Caco-2 (cell line): ENCODE results near the gene APIP. TPM values are rescaled to one million over a fixed set of nuclear protein-coding genes. Genes with fewer than 3 reads are reported as not detected.
A peak's percentile ranks its signal among the peaks of the same experiment; 100 is the strongest.

Source experiments
- Bru-seq: library from RNA; stranded (reverse); fragments of 400-500 nt; gene quantifications from one replicate; lab custom pipeline; 2021; lab: Mats Ljungman, UMichigan
- BruChase-seq, 2 experiments: library from RNA; stranded (reverse); fragments of 400-500 nt; gene quantifications; one replicate each; lab custom pipeline; 2021; lab: Mats Ljungman, UMichigan
- BruUV-seq: library from RNA; stranded (reverse); fragments of 400-500 nt; replicated peaks from 2 replicates; lab custom pipeline; 2021; lab: Mats Ljungman, UMichigan
- CTCF ChIA-PET: fragments of 300-600 bp; sonication (Branson Sonifier 250); formaldehyde crosslinking; loops from one replicate; lab custom pipeline; 2022; ENCODE audit warnings: antibody characterized with exemption; lab: Charles Lee
- POLR2A ChIA-PET: fragments of 300-600 bp; sonication (Branson Sonifier 250); formaldehyde crosslinking; loops from one replicate; lab custom pipeline; 2022; ENCODE audit warnings: antibody characterized with exemption; lab: Charles Lee
- DNase-seq, 2 experiments: peaks; one replicate each; pipeline versions ENCODE4 v3.0.0 to v3.0.0-alpha.2; 2020 to 2022
- H3K27me3 ChIP-seq: replicated peaks from 2 replicates; pipeline ENCODE4 v1.6.0; 2011; ENCODE audit warnings: low read length; ENCODE audit not compliant: control insufficient read depth, insufficient read depth
- H3K36me3 ChIP-seq: 2 replicates; pipeline ENCODE4 v1.5.1; 2011; ENCODE audit warnings: low read length; ENCODE audit not compliant: control insufficient read depth, insufficient read depth
- H3K4me1 ChIP-seq: fragments of 250-450 bp; sonication (Bioruptor Pico); 2 replicates; pipeline ENCODE4 v1.5.1; 2020; ENCODE audit warnings: mild to moderate bottlenecking
- H3K4me3 ChIP-seq: 2 replicates; pipeline ENCODE4 v1.5.1; 2011; ENCODE audit warnings: low read depth, mild to moderate bottlenecking, control low read depth, low read length
- H3K9me3 ChIP-seq: fragments of 250-450 bp; sonication (Bioruptor Pico); 2 replicates; pipeline ENCODE4 v1.5.1; 2020; ENCODE audit warnings: mild to moderate bottlenecking, moderate library complexity
- H3K27ac Mint-ChIP-seq: one replicate; pipeline ENCODE4 v1.8.0; 2022; ENCODE audit warnings: mixed read lengths; ENCODE audit not compliant: unreplicated experiment
- H3K27me3 Mint-ChIP-seq: one replicate; pipeline ENCODE4 v1.8.0; 2022; ENCODE audit warnings: mixed read lengths; ENCODE audit not compliant: insufficient read depth, unreplicated experiment
- H3K36me3 Mint-ChIP-seq: one replicate; pipeline ENCODE4 v1.8.0; 2022; ENCODE audit warnings: mild to moderate bottlenecking, mixed read lengths; ENCODE audit not compliant: insufficient read depth, unreplicated experiment
- H3K4me1 Mint-ChIP-seq: one replicate; pipeline ENCODE4 v1.8.0; 2022; ENCODE audit warnings: low read depth, mixed read lengths; ENCODE audit not compliant: unreplicated experiment
- H3K4me3 Mint-ChIP-seq: one replicate; pipeline ENCODE4 v1.8.0; 2022; ENCODE audit warnings: mild to moderate bottlenecking, moderate library complexity, mixed read lengths; ENCODE audit not compliant: unreplicated experiment
- H3K9me3 Mint-ChIP-seq: one replicate; pipeline ENCODE4 v1.8.0; 2022; ENCODE audit warnings: mixed read lengths; ENCODE audit not compliant: unreplicated experiment
- CTCF ChIP-seq, 2 experiments: fragments of 200-600 bp in 1 of 2; IDR thresholded peaks; 1 replicate in 1 of 2; 2 replicates in 1 of 2; pipeline versions ENCODE4 v1.5.1 to v1.8.0; 2011 to 2022; ENCODE audit warnings: antibody characterized with exemption in 1 of 2, control low read depth in 1 of 2, inconsistent platforms in 1 of 2, low read depth in 1 of 2, low read length in 1 of 2, mild to moderate bottlenecking in 1 of 2, moderate library complexity in 1 of 2; ENCODE audit not compliant: insufficient read depth in 1 of 2, severe bottlenecking in 1 of 2, unreplicated experiment in 1 of 2
- intact Hi-C: fragments of 100-400 bp; cut with micrococcal nuclease; formaldehyde crosslinking; loops from one replicate; pipeline ENCODE4 v1.10.0; 2022; ENCODE audit not compliant: unreplicated experiment
- long read RNA-seq: library from polyadenylated mRNA; stranded (forward); transcript quantifications from one replicate; pipeline ENCODE4 v2.0.0, GENCODE V29; 2022
- total RNA-seq: library from RNA; stranded (reverse); gene quantifications from 2 replicates; pipeline ENCODE4 v1.2.3, GENCODE V29; 2022

The APIP gene
- total RNA-seq, result 19.8 and 21.1 TPM in 2 replicates
- percentile 71 among the genes with signal in this experiment for Bru-seq, nascent RNA
- percentile 63 among the genes with signal in this experiment for BruChase-seq, experiment 1, labeled RNA remaining after a 2-hour chase
- BruChase-seq, experiment 2, labeled RNA remaining after a 6-hour chase, result percentile 67 among the genes with signal in this experiment
- long read RNA-seq, transcript APIP-201 (7 exons, 1,366 nt), result major isoform, 34 of 41 reads
- long read RNA-seq, partial matches to known transcripts, result 5 of 41 reads
- long read RNA-seq, other reads (novel, unspliced or antisense), result 2 of 41 reads

- no peak for TF ChIP-seq CTCF (IDR thresholded peaks at IDR 0.05; ENCODE audit: insufficient read depth in 1 of 2, low read depth in 1 of 2, low read length in 1 of 2, severe bottlenecking in 1 of 2, unreplicated experiment in 1 of 2)
- POLR2A ChIA-PET, result interaction anchor here (0.5 to 1.0 kb wide), 4 partner anchors 14 to 276 kb away, joined by 3 to 4 read pairs (median 3); no protein-coding TSS in a partner anchor
- DNase-seq, result peak; percentile 99
- Mint-ChIP-seq H3K9me3 (no peaks in the 10 kb centered on the region), H3K27ac (peak within 1 kb of the TSS; percentile 100), H3K27me3 (no peaks in the 10 kb centered on the region), H3K36me3 (peaks cover 16% of the 10 kb centered on the region), H3K4me3 (peak within 1 kb of the TSS; percentile 100), H3K4me1 (peaks cover 12% of the 10 kb centered on the region)
- CTCF ChIA-PET, result interaction anchor here (0.5 to 1.0 kb wide), 5 partner anchors 18 to 1900 kb away, joined by 3 to 5 read pairs (median 3); partner anchors contain the start of gene DEPDC7
- intact Hi-C loops, result loop anchor here (1.0 kb wide), 2 partner anchors 14 to 316 kb away; no protein-coding TSS in a partner anchor
- H3K4me1 ChIP-seq, result peaks cover 7% of the 10 kb centered on the region; the same call in 1 of the 2 replicates
- no TSS peak for BruUV-seq
- no peaks in the 10 kb centered on the region for H3K36me3 ChIP-seq
- peak within 1 kb of the TSS; percentile 95 for H3K4me3 ChIP-seq
- no peaks in the 10 kb centered on the region for H3K9me3 ChIP-seq
- no peaks in the 10 kb centered on the region for H3K27me3 ChIP-seq
Observed at GRCh38 chr11:34916015-34916842, at the start of gene APIP, which contains the start of gene PDHX. Gene APIP (minus strand): TSS chr11:34916379. CDS start chr11:34916284, 95 bp downstream. Gene PDHX (plus strand): TSS chr11:34916618. CDS start chr11:34916656, 38 bp downstream.

- Mint-ChIP-seq H3K27ac (no peak overlapping the region), H3K4me1 (no peaks in the 10 kb centered on the region), H3K36me3 (peaks cover 32% of the 10 kb centered on the region), H3K27me3 (no peaks in the 10 kb centered on the region), H3K9me3 (peaks cover 6% of the 10 kb centered on the region), H3K4me3 (no peak overlapping the region)
- Histone ChIP-seq H3K4me1 (no peaks in the 10 kb centered on the region), H3K36me3 (no peaks in the 10 kb centered on the region; the same call in none of the 2 replicates), H3K27me3 (no peaks in the 10 kb centered on the region), H3K9me3 (no peaks in the 10 kb centered on the region), H3K4me3 (no peak overlapping the region)
- intact Hi-C loops, result no loop called here
- TF ChIP-seq CTCF (IDR thresholded peaks at IDR 0.05; ENCODE audit: insufficient read depth in 1 of 2, low read depth in 1 of 2, low read length in 1 of 2, severe bottlenecking in 1 of 2, unreplicated experiment in 1 of 2), result no peak
- BruUV-seq, result no TSS peak
- ChIA-PET POLR2A (no interaction called here), CTCF (no interaction called here)
- no peak for DNase-seq
Observed at GRCh38 chr11:34964610-34965331, 48.6 kb upstream of the APIP start.
